WTC11 (cell line): ENCODE measurements around the gene BHLHE40. TPM values are rescaled to one million over a fixed set of nuclear protein-coding genes. Genes with fewer than 3 reads are reported as not detected.

Experiments used
- ATAC-seq: fragments of 200-7000 bp; cut with Tn5 transposase; 2 replicates; pipeline ENCODE4 v1.10.0; 2021; ENCODE audit warnings: mild to moderate bottlenecking, moderate library complexity
- CTCF ChIA-PET: fragments of 300-600 bp; sonication (Branson Sonifier 250); formaldehyde crosslinking; loops from one replicate; lab custom pipeline; 2021; ENCODE audit warnings: antibody characterized with exemption; lab: Charles Lee
- POLR2A ChIA-PET: fragments of 350-600 bp; sonication (Branson Sonifier 250); formaldehyde crosslinking; loops from one replicate; lab custom pipeline; 2021; ENCODE audit warnings: antibody characterized with exemption; lab: Charles Lee
- DNase-seq: peaks from one replicate; pipeline ENCODE4 v3.0.0; 2021; ENCODE audit warnings: low spot score
- H3K27ac Mint-ChIP-seq: 2 replicates; pipeline ENCODE4 v1.8.0; 2021; ENCODE audit warnings: mixed read lengths
- H3K27me3 Mint-ChIP-seq: 2 replicates; pipeline ENCODE4 v1.8.0; 2021; ENCODE audit warnings: low read depth, mild to moderate bottlenecking, moderate library complexity, mixed read lengths
- H3K36me3 Mint-ChIP-seq: 2 replicates; pipeline ENCODE4 v1.8.0; 2021; ENCODE audit warnings: mixed read lengths
- H3K4me1 Mint-ChIP-seq: 2 replicates; pipeline ENCODE4 v1.8.0; 2022; ENCODE audit warnings: mixed read lengths
- H3K4me3 Mint-ChIP-seq: 2 replicates; pipeline ENCODE4 v1.8.0; 2021; ENCODE audit warnings: mild to moderate bottlenecking, moderate library complexity, mixed read lengths
- H3K9me3 Mint-ChIP-seq: 2 replicates; pipeline ENCODE4 v1.8.0; 2021; ENCODE audit warnings: mixed read lengths
- HMGA2 ChIP-seq: fragments of 250-450 bp; sonication (Bioruptor Pico); IDR thresholded peaks from 2 replicates; pipeline ENCODE4 v1.4.0; 2021; ENCODE audit warnings: mild to moderate bottlenecking, moderate library complexity
- NFATC4 ChIP-seq: fragments of 250-450 bp; sonication (Bioruptor Pico); IDR thresholded peaks from 2 replicates; pipeline ENCODE4 v1.9.0; 2021; ENCODE audit warnings: mild to moderate bottlenecking
- PRRX2 ChIP-seq: fragments of 250-450 bp; sonication (Bioruptor Pico); IDR thresholded peaks from 2 replicates; pipeline ENCODE4 v1.8.0; 2021; ENCODE audit warnings: mild to moderate bottlenecking
- TEAD1 ChIP-seq: sonication (generic); formaldehyde crosslinking; IDR thresholded peaks from 2 replicates; pipeline ENCODE4 v1.8.0; 2022; ENCODE audit warnings: mild to moderate bottlenecking, missing genetic modification reagents
- total RNA-seq: library from RNA; stranded (reverse); gene quantifications from 3 replicates; pipeline ENCODE4 v1.2.3, GENCODE V29; 2021
- TF ChIP-seq, protein P1 (sequence below): sonication (generic); formaldehyde crosslinking; IDR thresholded peaks from 2 replicates; pipeline ENCODE4 v1.8.1; 2023; ENCODE audit warnings: mild to moderate bottlenecking, moderate library complexity, missing genetic modification reagents
- TF ChIP-seq, protein P2 (sequence below): sonication (generic); formaldehyde crosslinking; IDR thresholded peaks from 2 replicates; pipeline ENCODE4 v1.8.1; 2023; ENCODE audit warnings: mild to moderate bottlenecking, missing genetic modification reagents, moderate library complexity
- TF ChIP-seq, protein P3 (sequence below): fragments of 250-450 bp; sonication (Bioruptor Pico); IDR thresholded peaks from 2 replicates; pipeline ENCODE4 v1.8.0; 2021; ENCODE audit warnings: mild to moderate bottlenecking
- TF ChIP-seq, protein P4 (sequence below): fragments of 250-450 bp; sonication (Bioruptor Pico); IDR thresholded peaks from 2 replicates; pipeline ENCODE4 v1.9.0; 2021; ENCODE audit warnings: mild to moderate bottlenecking
- TF ChIP-seq, protein P5 (sequence below): fragments of 250-450 bp; sonication (Bioruptor Pico); IDR thresholded peaks from 2 replicates; pipeline ENCODE4 v1.9.0; 2021; ENCODE audit warnings: moderate library complexity, mild to moderate bottlenecking, inconsistent platforms, borderline replicate concordance
- TF ChIP-seq, protein P6 (sequence below): sonication (generic); formaldehyde crosslinking; IDR thresholded peaks from 2 replicates; pipeline ENCODE4 v1.8.1; 2023; ENCODE audit warnings: mild to moderate bottlenecking, missing genetic modification reagents, borderline replicate concordance
- TF ChIP-seq, protein P7 (sequence below): fragments of 250-450 bp; sonication (Bioruptor Pico); conservative IDR thresholded peaks from 2 replicates; pipeline ENCODE4 v1.9.0; 2021; ENCODE audit warnings: mild to moderate bottlenecking

The BHLHE40 gene
- total RNA-seq, 1 experiment from 2014 or later = 5.7 TPM

DNA sequence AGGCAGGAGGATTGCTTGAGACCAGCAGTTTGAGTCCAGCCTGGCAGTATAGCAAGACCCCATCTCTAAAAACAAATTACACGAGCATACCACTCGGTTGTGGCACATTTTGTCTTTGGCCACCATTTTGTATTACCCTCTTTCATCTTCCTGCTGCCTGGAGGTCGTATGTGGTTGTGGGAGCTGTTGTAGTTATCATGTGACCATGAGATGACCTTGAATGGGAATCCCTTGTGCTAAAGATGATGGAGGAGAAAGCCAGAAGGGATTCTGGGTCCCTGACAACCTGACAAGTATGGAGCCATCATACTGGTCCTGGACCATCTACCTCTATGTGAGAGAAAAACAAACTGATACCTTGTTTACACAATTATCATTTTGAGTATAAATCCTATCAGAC is 45.2 kb upstream of the BHLHE40 start:
- POLR2A ChIA-PET = no interaction called here
- no peak overlapping the region for H3K4me3 Mint-ChIP-seq
- TF ChIP-seq, protein P1, sequence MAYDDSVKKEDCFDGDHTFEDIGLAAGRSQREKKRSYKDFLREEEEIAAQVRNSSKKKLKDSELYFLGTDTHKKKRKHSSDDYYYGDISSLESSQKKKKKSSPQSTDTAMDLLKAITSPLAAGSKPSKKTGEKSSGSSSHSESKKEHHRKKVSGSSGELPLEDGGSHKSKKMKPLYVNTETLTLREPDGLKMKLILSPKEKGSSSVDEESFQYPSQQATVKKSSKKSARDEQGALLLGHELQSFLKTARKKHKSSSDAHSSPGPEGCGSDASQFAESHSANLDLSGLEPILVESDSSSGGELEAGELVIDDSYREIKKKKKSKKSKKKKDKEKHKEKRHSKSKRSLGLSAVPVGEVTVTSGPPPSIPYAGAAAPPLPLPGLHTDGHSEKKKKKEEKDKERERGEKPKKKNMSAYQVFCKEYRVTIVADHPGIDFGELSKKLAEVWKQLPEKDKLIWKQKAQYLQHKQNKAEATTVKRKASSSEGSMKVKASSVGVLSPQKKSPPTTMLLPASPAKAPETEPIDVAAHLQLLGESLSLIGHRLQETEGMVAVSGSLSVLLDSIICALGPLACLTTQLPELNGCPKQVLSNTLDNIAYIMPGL = no peak
- TF ChIP-seq NFATC4 (CRISPR knock-in tag) = no peak
- no peak for TF ChIP-seq HMGA2 (CRISPR knock-in tag)
- TF ChIP-seq, protein P2, sequence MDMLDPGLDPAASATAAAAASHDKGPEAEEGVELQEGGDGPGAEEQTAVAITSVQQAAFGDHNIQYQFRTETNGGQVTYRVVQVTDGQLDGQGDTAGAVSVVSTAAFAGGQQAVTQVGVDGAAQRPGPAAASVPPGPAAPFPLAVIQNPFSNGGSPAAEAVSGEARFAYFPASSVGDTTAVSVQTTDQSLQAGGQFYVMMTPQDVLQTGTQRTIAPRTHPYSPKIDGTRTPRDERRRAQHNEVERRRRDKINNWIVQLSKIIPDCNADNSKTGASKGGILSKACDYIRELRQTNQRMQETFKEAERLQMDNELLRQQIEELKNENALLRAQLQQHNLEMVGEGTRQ = no peak
- no peak for TF ChIP-seq TEAD1 (CRISPR knock-in tag)
- TF ChIP-seq, protein P3, sequence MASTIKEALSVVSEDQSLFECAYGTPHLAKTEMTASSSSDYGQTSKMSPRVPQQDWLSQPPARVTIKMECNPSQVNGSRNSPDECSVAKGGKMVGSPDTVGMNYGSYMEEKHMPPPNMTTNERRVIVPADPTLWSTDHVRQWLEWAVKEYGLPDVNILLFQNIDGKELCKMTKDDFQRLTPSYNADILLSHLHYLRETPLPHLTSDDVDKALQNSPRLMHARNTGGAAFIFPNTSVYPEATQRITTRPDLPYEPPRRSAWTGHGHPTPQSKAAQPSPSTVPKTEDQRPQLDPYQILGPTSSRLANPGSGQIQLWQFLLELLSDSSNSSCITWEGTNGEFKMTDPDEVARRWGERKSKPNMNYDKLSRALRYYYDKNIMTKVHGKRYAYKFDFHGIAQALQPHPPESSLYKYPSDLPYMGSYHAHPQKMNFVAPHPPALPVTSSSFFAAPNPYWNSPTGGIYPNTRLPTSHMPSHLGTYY = no peak
- TF ChIP-seq, protein P4, sequence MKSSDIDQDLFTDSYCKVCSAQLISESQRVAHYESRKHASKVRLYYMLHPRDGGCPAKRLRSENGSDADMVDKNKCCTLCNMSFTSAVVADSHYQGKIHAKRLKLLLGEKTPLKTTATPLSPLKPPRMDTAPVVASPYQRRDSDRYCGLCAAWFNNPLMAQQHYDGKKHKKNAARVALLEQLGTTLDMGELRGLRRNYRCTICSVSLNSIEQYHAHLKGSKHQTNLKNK (CRISPR knock-in tag) = no peak
- TF ChIP-seq, all 79 proteins: peak for 0
- no peaks in the 10 kb centered on the region for H3K9me3 Mint-ChIP-seq
- no peaks in the 10 kb centered on the region for H3K36me3 Mint-ChIP-seq
- no peak overlapping the region for H3K27ac Mint-ChIP-seq
- no peak for ATAC-seq
- CTCF ChIA-PET = no interaction called here
- no peaks in the 10 kb centered on the region for H3K4me1 Mint-ChIP-seq
- H3K27me3 Mint-ChIP-seq = no peaks in the 10 kb centered on the region
- DNase-seq = no peak

DNA sequence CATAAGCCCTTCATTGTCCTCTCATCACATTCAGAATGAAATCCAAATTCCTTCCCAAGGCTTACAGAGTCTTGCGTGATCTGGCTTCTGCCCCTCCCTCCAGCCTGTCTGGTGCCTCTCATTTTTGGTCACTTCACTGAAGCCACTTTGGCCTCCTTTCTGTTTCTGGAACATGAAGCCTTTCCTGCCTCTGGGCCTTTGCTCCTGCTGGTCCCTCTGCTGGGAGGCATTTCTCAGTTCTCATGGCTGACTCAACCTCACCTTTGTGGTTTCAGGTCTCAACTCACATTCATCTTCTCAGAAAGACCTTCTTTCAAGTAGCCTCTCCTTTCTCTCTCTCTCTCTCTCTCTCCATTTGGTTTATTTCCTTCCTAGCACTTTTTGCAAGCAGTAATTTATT is 43.9 kb upstream of the BHLHE40 start:
- ChIA-PET POLR2A (no interaction called here), CTCF (interaction anchor here (0.9 kb wide), 1 partner anchor 215 kb away, joined by 3 read pairs; no protein-coding TSS in a partner anchor)
- no peaks in the 10 kb centered on the region for H3K36me3 Mint-ChIP-seq
- DNase-seq (no peak), ATAC-seq (no peak)
- no peaks in the 10 kb centered on the region for H3K9me3 Mint-ChIP-seq
- peak overlapping the region; percentile 70; the same call in 1 of the 2 replicates for H3K27ac Mint-ChIP-seq
- no peak overlapping the region for H3K4me3 Mint-ChIP-seq
- no peaks in the 10 kb centered on the region for H3K4me1 Mint-ChIP-seq
- H3K27me3 Mint-ChIP-seq = no peaks in the 10 kb centered on the region
- TF ChIP-seq, protein P5, sequence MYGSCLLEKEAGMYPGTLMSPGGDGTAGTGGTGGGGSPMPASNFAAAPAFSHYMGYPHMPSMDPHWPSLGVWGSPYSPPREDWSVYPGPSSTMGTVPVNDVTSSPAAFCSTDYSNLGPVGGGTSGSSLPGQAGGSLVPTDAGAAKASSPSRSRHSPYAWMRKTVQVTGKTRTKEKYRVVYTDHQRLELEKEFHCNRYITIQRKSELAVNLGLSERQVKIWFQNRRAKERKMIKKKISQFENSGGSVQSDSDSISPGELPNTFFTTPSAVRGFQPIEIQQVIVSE = no peak
- TF ChIP-seq, protein P6, sequence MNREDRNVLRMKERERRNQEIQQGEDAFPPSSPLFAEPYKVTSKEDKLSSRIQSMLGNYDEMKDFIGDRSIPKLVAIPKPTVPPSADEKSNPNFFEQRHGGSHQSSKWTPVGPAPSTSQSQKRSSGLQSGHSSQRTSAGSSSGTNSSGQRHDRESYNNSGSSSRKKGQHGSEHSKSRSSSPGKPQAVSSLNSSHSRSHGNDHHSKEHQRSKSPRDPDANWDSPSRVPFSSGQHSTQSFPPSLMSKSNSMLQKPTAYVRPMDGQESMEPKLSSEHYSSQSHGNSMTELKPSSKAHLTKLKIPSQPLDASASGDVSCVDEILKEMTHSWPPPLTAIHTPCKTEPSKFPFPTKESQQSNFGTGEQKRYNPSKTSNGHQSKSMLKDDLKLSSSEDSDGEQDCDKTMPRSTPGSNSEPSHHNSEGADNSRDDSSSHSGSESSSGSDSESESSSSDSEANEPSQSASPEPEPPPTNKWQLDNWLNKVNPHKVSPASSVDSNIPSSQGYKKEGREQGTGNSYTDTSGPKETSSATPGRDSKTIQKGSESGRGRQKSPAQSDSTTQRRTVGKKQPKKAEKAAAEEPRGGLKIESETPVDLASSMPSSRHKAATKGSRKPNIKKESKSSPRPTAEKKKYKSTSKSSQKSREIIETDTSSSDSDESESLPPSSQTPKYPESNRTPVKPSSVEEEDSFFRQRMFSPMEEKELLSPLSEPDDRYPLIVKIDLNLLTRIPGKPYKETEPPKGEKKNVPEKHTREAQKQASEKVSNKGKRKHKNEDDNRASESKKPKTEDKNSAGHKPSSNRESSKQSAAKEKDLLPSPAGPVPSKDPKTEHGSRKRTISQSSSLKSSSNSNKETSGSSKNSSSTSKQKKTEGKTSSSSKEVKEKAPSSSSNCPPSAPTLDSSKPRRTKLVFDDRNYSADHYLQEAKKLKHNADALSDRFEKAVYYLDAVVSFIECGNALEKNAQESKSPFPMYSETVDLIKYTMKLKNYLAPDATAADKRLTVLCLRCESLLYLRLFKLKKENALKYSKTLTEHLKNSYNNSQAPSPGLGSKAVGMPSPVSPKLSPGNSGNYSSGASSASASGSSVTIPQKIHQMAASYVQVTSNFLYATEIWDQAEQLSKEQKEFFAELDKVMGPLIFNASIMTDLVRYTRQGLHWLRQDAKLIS (CRISPR knock-in tag) = no peak
- TF ChIP-seq, protein P1 = no peak
- no peak for TF ChIP-seq PRRX2 (CRISPR knock-in tag)
- TF ChIP-seq, protein P7, sequence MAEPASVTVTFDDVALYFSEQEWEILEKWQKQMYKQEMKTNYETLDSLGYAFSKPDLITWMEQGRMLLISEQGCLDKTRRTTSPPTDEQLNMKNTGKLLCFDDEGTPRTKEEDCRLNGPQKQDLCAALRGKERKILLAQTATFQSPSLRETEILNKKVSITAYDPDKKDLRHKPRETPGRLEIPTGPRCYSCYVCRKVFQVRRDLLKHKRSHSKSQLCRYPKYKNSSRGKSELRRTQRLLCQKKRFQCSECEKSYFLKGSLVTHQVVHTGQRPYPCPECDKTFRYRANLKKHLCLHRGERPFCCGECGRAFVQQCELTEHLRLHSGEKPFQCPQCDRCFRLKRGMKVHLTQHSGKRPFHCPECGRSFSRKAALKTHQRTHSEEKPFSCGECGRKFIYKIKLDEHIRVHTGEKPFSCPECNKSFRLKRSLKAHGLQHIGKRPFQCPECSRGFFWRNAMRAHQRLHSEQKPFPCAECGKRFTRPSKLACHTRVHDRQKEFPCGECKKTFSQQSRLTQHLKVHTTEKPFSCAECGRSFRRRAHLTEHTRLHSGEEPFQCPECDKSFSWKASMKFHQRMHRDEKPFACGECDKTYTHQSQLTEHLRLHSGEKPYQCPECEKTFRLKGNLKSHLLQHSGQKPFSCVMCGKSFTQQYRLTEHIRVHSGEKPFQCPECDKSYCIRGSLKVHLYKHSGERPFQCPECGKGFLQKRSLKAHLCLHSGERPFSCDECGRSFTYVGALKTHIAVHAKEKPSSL (CRISPR knock-in tag) = no peak
- TF ChIP-seq, all 79 proteins: peak for 0
